K562 (cell line): ENCODE results near the gene PTOV1. TPM values are rescaled to one million over a fixed set of nuclear protein-coding genes. Genes with fewer than 3 reads are reported as not detected.

Experiments used
- ATAC-seq: fragments of 200-7000 bp; cut with Tn5 transposase; 3 replicates; pipeline ENCODE4 v1.9.1; 2020; ENCODE audit warnings: moderate library complexity
- BruUV-seq: library from RNA; stranded (reverse); fragments of 400-500 nt; replicated peaks from 2 replicates; lab custom pipeline; 2021; lab: Mats Ljungman, UMichigan
- CTCF ChIA-PET: fragments of 300-600 bp; formaldehyde crosslinking; extraction: SDS; loops from one replicate; lab custom pipeline; 2021; ENCODE audit warnings: low intra/inter-chr PET ratio; lab: Yijun Ruan, JAX
- POLR2A ChIA-PET: fragments of 300-600, 350-650 bp; sonication (Branson Sonifier 250); formaldehyde crosslinking; extraction: SDS; loops from one replicate; lab custom pipeline; 2021; ENCODE audit warnings: antibody characterized with exemption, inconsistent platforms; lab: Yijun Ruan, JAX
- DNase-seq, 4 experiments: peaks; one replicate each; pipeline versions ENCODE4 v3.0.0 to v3.0.0-alpha.2; 2011 to 2018; ENCODE audit warnings: low spot score in 3 of 4, mixed read lengths in 3 of 4; ENCODE audit errors: extremely low read depth in 1 of 4
- FAIRE-seq: peaks from 2 replicates; lab custom pipeline; 2011; peaks lifted over from hg19 to GRCh38; lab: Jason Lieb, UNC
- H2AFZ ChIP-seq: 2 replicates; pipeline ENCODE4 v1.6.0; 2011; ENCODE audit warnings: low read depth, low read length, control low read depth, inconsistent platforms
- H3K27ac ChIP-seq: fragments of 200-600 bp; 3 replicates; pipeline ENCODE4 v1.8.0; 2011; ENCODE audit warnings: low read depth, mild to moderate bottlenecking, control low read depth, inconsistent platforms, low read length, moderate library complexity, mixed read lengths; ENCODE audit errors: extremely low read depth
- H3K27me3 ChIP-seq, 2 experiments: fragments of 300-600 bp in 1 of 2; 2 replicates in 1 of 2; 3 replicates in 1 of 2; pipeline versions ENCODE4 v1.6.0 to v1.8.0; 2011; ENCODE audit warnings: inconsistent platforms in 2 of 2, low read length in 2 of 2, mild to moderate bottlenecking in 1 of 2, mixed read lengths in 1 of 2, moderate library complexity in 1 of 2; ENCODE audit not compliant: control insufficient read depth in 2 of 2, insufficient read depth in 2 of 2
- H3K36me3 ChIP-seq: fragments of 300-600 bp; 3 replicates; pipeline ENCODE4 v1.8.0; 2011; ENCODE audit warnings: mild to moderate bottlenecking, low read length, inconsistent platforms; ENCODE audit not compliant: control insufficient read depth, insufficient read depth
- H3K4me1 ChIP-seq, 2 experiments: fragments of 200-600 bp in 1 of 2; replicated peaks in 1 of 2; 2 replicates in 1 of 2; 3 replicates in 1 of 2; pipeline versions ENCODE4 v1.5.1 to v1.8.0; 2011; ENCODE audit warnings: inconsistent platforms in 2 of 2, low read length in 2 of 2, mild to moderate bottlenecking in 1 of 2, mixed read lengths in 1 of 2, moderate library complexity in 1 of 2; ENCODE audit not compliant: control insufficient read depth in 2 of 2, insufficient read depth in 2 of 2
- H3K4me2 ChIP-seq: 2 replicates; pipeline ENCODE4 v1.6.1; 2011; ENCODE audit warnings: low read length, control low read depth, inconsistent platforms, mixed read lengths; ENCODE audit not compliant: insufficient read depth
- H3K4me3 ChIP-seq: fragments of 200-600 bp; sonication (generic), shearing (Covaris generic); 2 replicates; pipeline ENCODE4 v1.5.1; 2016; ENCODE audit warnings: control low read depth, inconsistent platforms
- H3K79me2 ChIP-seq: fragments of 200-600 bp; 3 replicates; pipeline ENCODE4 v1.8.0; 2011; ENCODE audit warnings: low read length, inconsistent platforms; ENCODE audit not compliant: control insufficient read depth, insufficient read depth
- H3K9ac ChIP-seq, 2 experiments: 2 replicates each; pipeline versions ENCODE4 v1.6.0 to v1.6.1; 2011; ENCODE audit warnings: low read depth in 2 of 2, low read length in 2 of 2, control low read depth in 1 of 2, inconsistent platforms in 1 of 2, mild to moderate bottlenecking in 1 of 2, mixed read lengths in 1 of 2; ENCODE audit not compliant: insufficient read depth in 1 of 2
- H3K9me1 ChIP-seq: one replicate; pipeline ENCODE4 v1.6.0; 2011; ENCODE audit warnings: inconsistent platforms, mild to moderate bottlenecking, low read length, moderate library complexity; ENCODE audit not compliant: control insufficient read depth, insufficient read depth
- H3K9me3 ChIP-seq: replicated peaks from 2 replicates; pipeline ENCODE4 v1.5.1; 2011; ENCODE audit warnings: low read depth, low read length, inconsistent platforms; ENCODE audit not compliant: control insufficient read depth, insufficient read depth
- H4K20me1 ChIP-seq: replicated peaks from 2 replicates; pipeline ENCODE4 v1.6.1; 2011; ENCODE audit warnings: low read length, inconsistent platforms, mixed read lengths; ENCODE audit not compliant: control insufficient read depth, insufficient read depth
- CREB3 ChIP-seq: fragments of 450-650 bp; conservative IDR thresholded peaks from 2 replicates; pipeline ENCODE4 v1.6.1; 2016; ENCODE audit warnings: missing genetic modification characterization, low read depth, mild to moderate bottlenecking, missing compliant biosample characterization, moderate library complexity
- CREB3L1 ChIP-seq: fragments of 450-650 bp; IDR thresholded peaks from 2 replicates; pipeline ENCODE4 v1.6.1; 2014; ENCODE audit warnings: low read depth, mild to moderate bottlenecking, moderate library complexity, borderline replicate concordance
- HIVEP1 ChIP-seq: fragments of 250-450 bp; sonication (Bioruptor Pico); IDR thresholded peaks from 2 replicates; pipeline ENCODE4 v1.4.0; 2020; ENCODE audit warnings: mild to moderate bottlenecking
- NRF1 ChIP-seq, 2 experiments: fragments of 450-650 bp; IDR thresholded peaks in 1 of 2; conservative IDR thresholded peaks in 1 of 2; 2 replicates each; pipeline ENCODE4 v1.6.1; 2014; ENCODE audit warnings: mild to moderate bottlenecking in 2 of 2
- RBFOX2 ChIP-seq: fragments of 200-400 bp; formaldehyde crosslinking; IDR thresholded peaks from 2 replicates; pipeline ENCODE4 v1.6.1; 2017; ENCODE audit warnings: low read depth, mild to moderate bottlenecking, low read length, moderate library complexity
- WGBS: fragments of 100-300 bp; shearing (Covaris generic); methylation state at CpG from one replicate; pipeline ENCODE4 v1.1.6; 2016; ENCODE audit warnings: low coverage, mixed read lengths; ENCODE audit not compliant: insufficient coverage; ENCODE audit errors: missing lambda C conversion rate; 5-methylcytosine and 5-hydroxymethylcytosine counted together
- in situ Hi-C: fragments of 300-500 bp; cut with MboI; formaldehyde crosslinking; loops from 4 replicates; pipeline ENCODE4 v1.15.0; 2018; ENCODE audit warnings: inconsistent platforms, mixed read lengths
- intact Hi-C: fragments of 100-400 bp; cut with micrococcal nuclease; formaldehyde crosslinking; loops from 2 replicates; pipeline ENCODE4 v1.14.2; 2022
- polyA plus RNA-seq, 8 experiments: library from polyadenylated mRNA; depleted of rRNA in 4 of 8; stranded (reverse) in 5 of 8; unstranded in 3 of 8; fragments of >200 nt; fragmentation: Nextera tagmentation in 2 of 8; fragmentation: Illumina TruSeq in 1 of 8; extraction: Ambion mirVana in 2 of 8; extraction: Trizol in 1 of 8; gene quantifications; 2 replicates each; pipeline versions ENCODE4 v1.2.1 to v1.2.3, GENCODE V29; 2011 to 2014; ENCODE audit warnings: inconsistent platforms in 1 of 8, missing spikeins in 1 of 8
- total RNA-seq, 7 experiments: library from RNA; depleted of rRNA in 6 of 7; stranded (reverse); fragments of >200 nt in 6 of 7; fragmentation: Illumina TruSeq in 2 of 7; extraction: Trizol in 2 of 7; gene quantifications; 2 replicates each; pipeline versions ENCODE4 v1.2.1 to v1.2.3, GENCODE V29; 2011 to 2021; ENCODE audit warnings: low replicate concordance in 1 of 7
- TF ChIP-seq, protein P1 (sequence below): fragments of 450-650 bp; IDR thresholded peaks from 2 replicates; pipeline ENCODE4 v1.6.1; 2016; ENCODE audit warnings: mild to moderate bottlenecking

The PTOV1 gene
- total and polyA plus RNA-seq, 9 of the 15 experiments (the other 6 are each of a cell fraction or from before 2014, with no cell fraction given): 4.9 to 169 (median 43.5) TPM

GRCh38 chr19:49837009-49837310 lies 14.0 kb upstream of the PTOV1 start:
- Histone ChIP-seq H4K20me1 (no peaks in the 10 kb centered on the region), H3K9me1 (peaks cover 2% of the 10 kb centered on the region), H3K4me3 (no peak overlapping the region), H3K4me2 (no peak overlapping the region)
- WGBS: 88% methylated on average over 5 of the region's 5 CpGs
- TF ChIP-seq CREB3L1 (no peak), RBFOX2 (0 out of 2 replicates have a peak, but pooled peaks have one; percentile 1), NRF1 (conservative IDR thresholded peaks at IDR 0.05 in 1 of 2, IDR thresholded peaks at IDR 0.05 in 1 of 2) (no peak), CREB3 (no peak), HIVEP1 (no peak)
- TF ChIP-seq, protein P1, sequence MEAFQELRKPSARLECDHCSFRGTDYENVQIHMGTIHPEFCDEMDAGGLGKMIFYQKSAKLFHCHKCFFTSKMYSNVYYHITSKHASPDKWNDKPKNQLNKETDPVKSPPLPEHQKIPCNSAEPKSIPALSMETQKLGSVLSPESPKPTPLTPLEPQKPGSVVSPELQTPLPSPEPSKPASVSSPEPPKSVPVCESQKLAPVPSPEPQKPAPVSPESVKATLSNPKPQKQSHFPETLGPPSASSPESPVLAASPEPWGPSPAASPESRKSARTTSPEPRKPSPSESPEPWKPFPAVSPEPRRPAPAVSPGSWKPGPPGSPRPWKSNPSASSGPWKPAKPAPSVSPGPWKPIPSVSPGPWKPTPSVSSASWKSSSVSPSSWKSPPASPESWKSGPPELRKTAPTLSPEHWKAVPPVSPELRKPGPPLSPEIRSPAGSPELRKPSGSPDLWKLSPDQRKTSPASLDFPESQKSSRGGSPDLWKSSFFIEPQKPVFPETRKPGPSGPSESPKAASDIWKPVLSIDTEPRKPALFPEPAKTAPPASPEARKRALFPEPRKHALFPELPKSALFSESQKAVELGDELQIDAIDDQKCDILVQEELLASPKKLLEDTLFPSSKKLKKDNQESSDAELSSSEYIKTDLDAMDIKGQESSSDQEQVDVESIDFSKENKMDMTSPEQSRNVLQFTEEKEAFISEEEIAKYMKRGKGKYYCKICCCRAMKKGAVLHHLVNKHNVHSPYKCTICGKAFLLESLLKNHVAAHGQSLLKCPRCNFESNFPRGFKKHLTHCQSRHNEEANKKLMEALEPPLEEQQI: no peak
- TF ChIP-seq, all 486 proteins: peak for 1
- ATAC-seq (no peak), FAIRE-seq (no peak), DNase-seq (no peak)
- ChIA-PET CTCF (no interaction called here), POLR2A (interaction anchor here (0.7 to 1.8 kb wide), 4 partner anchors 8 to 18 kb away, joined by 3 to 12 read pairs (median 4); partner anchors contain the start of gene PTOV1)
- no peak overlapping the region for H2AFZ ChIP-seq
- H3K27me3 ChIP-seq: no peaks in the 10 kb centered on the region
- no peaks in the 10 kb centered on the region for H3K9me3 ChIP-seq
- in situ Hi-C loops: no loop called here
- H3K9ac ChIP-seq: no peak overlapping the region; a peak in 1 of 4 replicates
- intact Hi-C loops: no loop called here
- no peak overlapping the region for H3K27ac ChIP-seq
- peaks cover 87% of the 10 kb centered on the region for H3K36me3 ChIP-seq
- no peaks in the 10 kb centered on the region for H3K79me2 ChIP-seq
- peaks cover 0 to 20% of the 10 kb centered on the region in 2 experiments; a peak in 2 of 5 replicates for H3K4me1 ChIP-seq
- no TSS peak for BruUV-seq
